Lung (tissue), 13 donors: ENCODE data around the gene IRAG1. TPM values are rescaled to one million over a fixed set of nuclear protein-coding genes. Genes with fewer than 3 reads are reported as not detected.

Experiments used
- ATAC-seq: fragments of 200-7000 bp; cut with Tn5 transposase; one replicate; pipeline ENCODE4 v1.9.1; 2020; ENCODE audit warnings: moderate number of reproducible peaks; ENCODE audit not compliant: insufficient read depth, low FRiP score
- DNase-seq, 3 donors: peaks; one replicate each; pipeline ENCODE4 v3.0.0-alpha.2; 2013 to 2017
- H3K27ac ChIP-seq, 2 donors: one replicate each; pipeline ENCODE4 v1.5.1; 2013; ENCODE audit warnings: mild to moderate bottlenecking in 2 of 2, moderate library complexity in 2 of 2, control low read depth in 1 of 2, inconsistent platforms in 1 of 2, low read depth in 1 of 2, low read length in 1 of 2
- H3K27me3 ChIP-seq, 3 donors: one replicate each; pipeline ENCODE4 v1.5.1; 2013; ENCODE audit warnings: low read length in 2 of 3; ENCODE audit not compliant: control insufficient read depth in 3 of 3, insufficient read depth in 3 of 3
- H3K36me3 ChIP-seq, 4 donors: one replicate each; pipeline ENCODE4 v1.5.1; 2013; ENCODE audit warnings: low read length in 4 of 4, mild to moderate bottlenecking in 1 of 4, moderate library complexity in 1 of 4; ENCODE audit not compliant: control insufficient read depth in 4 of 4, insufficient read depth in 4 of 4
- H3K4me1 ChIP-seq, 5 donors: one replicate each; pipeline ENCODE4 v1.5.1; 2013; ENCODE audit warnings: low read length in 5 of 5, mild to moderate bottlenecking in 2 of 5, moderate library complexity in 1 of 5; ENCODE audit not compliant: control insufficient read depth in 5 of 5, insufficient read depth in 5 of 5
- H3K4me3 ChIP-seq: one replicate; pipeline ENCODE4 v1.5.1; 2013; ENCODE audit warnings: mild to moderate bottlenecking, control low read depth, moderate library complexity
- H3K9ac ChIP-seq, 2 donors: one replicate each; pipeline ENCODE4 v1.5.1; 2013; ENCODE audit warnings: low read length in 2 of 2, control low read depth in 1 of 2; ENCODE audit not compliant: insufficient read depth in 1 of 2
- H3K9me3 ChIP-seq, 4 donors: one replicate each; pipeline ENCODE4 v1.5.1; 2013; ENCODE audit warnings: low read length in 3 of 4, mild to moderate bottlenecking in 1 of 4, moderate library complexity in 1 of 4; ENCODE audit not compliant: control insufficient read depth in 4 of 4, insufficient read depth in 3 of 4
- CTCF ChIP-seq: IDR thresholded peaks from 2 replicates; pipeline ENCODE4 v1.5.1; 2012; ENCODE audit warnings: mild to moderate bottlenecking; ENCODE audit errors: control extremely low read depth, extremely low read depth
- WGBS, 2 donors: extraction: QIAGEN DNeasy Blood & Tissue Kit; methylation state at CpG; one replicate each; pipeline ENCODE4 v1.1.7; 2013; 5-methylcytosine and 5-hydroxymethylcytosine counted together
- polyA plus RNA-seq, 2 donors: library from polyadenylated mRNA; stranded (reverse); fragments of 200-250 nt; gene quantifications; one replicate each; pipeline ENCODE4 v1.2.1, GENCODE V29; 2013
- small RNA-seq: library from RNA; depleted of rRNA; stranded (forward); fragments of <200 nt; gene quantifications from one replicate; pipeline ENCODE3, GENCODE V24; 2014; ENCODE audit warnings: low replicate concordance
- total RNA-seq, 2 donors: library from RNA; depleted of rRNA in 1 of 2; stranded (reverse); fragments of >200 nt in 1 of 2; gene quantifications; one replicate each; pipeline ENCODE4 v1.2.1, GENCODE V29; 2014 to 2021
- donor health status: control.
- donor health status: control.
- donor health status: Bipolar disorder and iron deficiency.
- donor health status: healthy.
- donor health status: DM: yes; HTN: yes; CAD: no.

Gene IRAG1
- total and polyA plus RNA-seq, 4 donors = 2.8 to 17.0 (median 13.3) TPM

- no peak for TF ChIP-seq CTCF
- Histone ChIP-seq H3K27ac (no peak overlapping the region), H3K36me3 (peaks cover 0 to 3% (median 0%) of the 10 kb centered on the region in 4 donors), H3K9ac (no peak overlapping the region), H3K4me1 (peaks cover 0 to 17% (median 0%) of the 10 kb centered on the region in 5 donors), H3K27me3 (no peaks in the 10 kb centered on the region), H3K9me3 (no peaks in the 10 kb centered on the region), H3K4me3 (no peak overlapping the region)
- 78 to 87% methylated on average over 8 of the region's 8 CpGs for WGBS, 2 donors
- no peak for DNase-seq
- ATAC-seq = no peak
Observed at GRCh38 chr11:10646681-10647355, 46.7 kb downstream of the IRAG1 start.

GRCh38 chr11:10646005-10646404 is 47.5 kb downstream of the IRAG1 start:
- no peaks in the 10 kb centered on the region for H3K27me3 ChIP-seq
- peaks cover 0 to 15% (median 0%) of the 10 kb centered on the region in 5 donors for H3K4me1 ChIP-seq
- ATAC-seq = no peak
- H3K4me3 ChIP-seq = no peak overlapping the region
- no peak overlapping the region for H3K27ac ChIP-seq
- DNase-seq = no peak
- H3K36me3 ChIP-seq = peaks cover 0 to 3% (median 0%) of the 10 kb centered on the region in 4 donors
- TF ChIP-seq CTCF = no peak
- no peaks in the 10 kb centered on the region for H3K9me3 ChIP-seq
- no peak overlapping the region for H3K9ac ChIP-seq

- ATAC-seq (no peak), DNase-seq (no peak)
- Histone ChIP-seq H3K9me3 (no peaks in the 10 kb centered on the region), H3K27ac (no peak overlapping the region), H3K4me1 (peaks cover 0 to 15% (median 0%) of the 10 kb centered on the region in 5 donors), H3K9ac (no peak overlapping the region), H3K4me3 (no peak overlapping the region), H3K27me3 (no peaks in the 10 kb centered on the region), H3K36me3 (peaks cover 0 to 3% (median 0%) of the 10 kb centered on the region in 4 donors)
- no peak for TF ChIP-seq CTCF
- 73 to 79% methylated on average over 6 of the region's 6 CpGs for WGBS, 2 donors
Observed at GRCh38 chr11:10645212-10645795, 48.3 kb downstream of the IRAG1 start.

Small RNA genes lying within 50 kb of the gene (small RNA-seq; reads per million reads assigned to genes)
- not detected for gene RF00019

Other genes starting within 250 kb of the IRAG1 start
- gene AMPD3, start 238.5 kb downstream of the IRAG1 start, total RNA-seq = 10 to 100 TPM; 20.8 to 27.6 TPM
- 10 to 100 TPM in 1 of 2 donors, 1 to 10 TPM in 1; 3.8 to 29.0 TPM for gene AMPD3, start 238.5 kb downstream of the IRAG1 start, polyA plus RNA-seq
- gene RNF141, start 152.6 kb downstream of the IRAG1 start, total RNA-seq = 10 to 100 TPM; 45.5 to 63.8 TPM
- 10 to 100 TPM; 14.8 to 21.2 TPM for gene RNF141, start 152.6 kb downstream of the IRAG1 start, polyA plus RNA-seq
- gene LYVE1, start 125.1 kb downstream of the IRAG1 start, total RNA-seq = 10 to 100 TPM; 51.2 to 70.8 TPM
- 10 to 100 TPM; 22.5 to 22.6 TPM for gene LYVE1, start 125.1 kb downstream of the IRAG1 start, polyA plus RNA-seq
- gene CTR9, start 57.5 kb upstream of the IRAG1 start, total RNA-seq = 10 to 100 TPM; 26.2 to 40.0 TPM
- 10 to 100 TPM; 13.2 to 18.1 TPM for gene CTR9, start 57.5 kb upstream of the IRAG1 start, polyA plus RNA-seq
- gene EIF4G2, start 115.2 kb upstream of the IRAG1 start, total RNA-seq = 100 to 1,000 TPM; 750 to 932 TPM
- gene EIF4G2, start 115.2 kb upstream of the IRAG1 start, polyA plus RNA-seq = 100 to 1,000 TPM; 189 to 325 TPM
- gene ZBED5, start 164.3 kb upstream of the IRAG1 start, total RNA-seq = 10 to 100 TPM; 39.0 to 57.9 TPM
- 10 to 100 TPM; 18.0 to 40.8 TPM for gene ZBED5, start 164.3 kb upstream of the IRAG1 start, polyA plus RNA-seq